AG10803 (cell line): ENCODE measurements around the gene BANK1.

ENCODE experiments used
- DNase-seq: peaks from one replicate; pipeline ENCODE4 v3.0.0; 2010; ENCODE audit warnings: low read depth
- H3K4me3 ChIP-seq: 2 replicates; pipeline ENCODE4 v1.5.1; 2011; ENCODE audit warnings: mild to moderate bottlenecking, low read length, control low read depth
- CTCF ChIP-seq: conservative IDR thresholded peaks from 2 replicates; pipeline ENCODE4 v1.5.1; 2011; ENCODE audit warnings: mild to moderate bottlenecking, low read length, control low read depth, inconsistent platforms

The BANK1 gene

GRCh38 chr4:102103368-102103767 is 312.8 kb downstream of the BANK1 start:
- no peak for DNase-seq
- TF ChIP-seq CTCF: no peak
- H3K4me3 ChIP-seq: no peak overlapping the region

- no peak for DNase-seq
- H3K4me3 ChIP-seq: no peak overlapping the region
- no peak for TF ChIP-seq CTCF
Observed at GRCh38 chr4:102104278-102104677, 313.7 kb downstream of the BANK1 start.

- H3K4me3 ChIP-seq: no peak overlapping the region
- no peak for DNase-seq
- TF ChIP-seq CTCF: no peak
Observed at GRCh38 chr4:102105983-102106382, 315.5 kb downstream of the BANK1 start.

GRCh38 chr4:102114118-102114630 is 323.6 kb downstream of the BANK1 start:
- no peak for TF ChIP-seq CTCF

GRCh38 chr4:102116121-102116520 is 325.6 kb downstream of the BANK1 start:
- H3K4me3 ChIP-seq: no peak overlapping the region
- no peak for DNase-seq
- TF ChIP-seq CTCF: no peak

More at GRCh38 chr4:102114118-102114630, 323.6 kb downstream of the BANK1 start:
- H3K4me3 ChIP-seq: no peak overlapping the region
- no peak for DNase-seq

- TF ChIP-seq CTCF: no peak
- DNase-seq: no peak
- H3K4me3 ChIP-seq: no peak overlapping the region
Observed at GRCh38 chr4:102120846-102121245, 330.3 kb downstream of the BANK1 start.
